Parathyroid adenoma (tissue), 2 donors: ENCODE data around the gene PACS2.

Experiments
- H2AFZ ChIP-seq: fragments of 300-600 bp; sonication (generic); one replicate; pipeline ENCODE4 v1.7.0; 2017; ENCODE audit warnings: antibody characterized with exemption, mild to moderate bottlenecking
- H3K27ac ChIP-seq: fragments of 300-600 bp; sonication (generic); one replicate; pipeline ENCODE4 v1.7.0; 2017
- H3K27me3 ChIP-seq: fragments of 300-600 bp; sonication (generic); one replicate; pipeline ENCODE4 v1.7.0; 2017; ENCODE audit warnings: low read length; ENCODE audit not compliant: control insufficient read depth, insufficient read depth
- H3K36me3 ChIP-seq: fragments of 300-600 bp; sonication (generic); one replicate; pipeline ENCODE4 v1.7.0; 2017; ENCODE audit warnings: low read length; ENCODE audit not compliant: control insufficient read depth, insufficient read depth
- H3K4me1 ChIP-seq: fragments of 300-600 bp; sonication (generic); one replicate; pipeline ENCODE4 v1.7.0; 2017; ENCODE audit warnings: control low read depth
- H3K4me2 ChIP-seq: fragments of 300-600 bp; sonication (generic); one replicate; pipeline ENCODE4 v1.7.0; 2017; ENCODE audit warnings: low read length
- H3K4me3 ChIP-seq: fragments of 300-600 bp; sonication (generic); one replicate; pipeline ENCODE4 v1.7.0; 2017; ENCODE audit warnings: low read depth, low read length
- H3K79me2 ChIP-seq: fragments of 300-600 bp; sonication (generic); one replicate; pipeline ENCODE4 v1.7.0; 2017; ENCODE audit warnings: control low read depth
- H3K9ac ChIP-seq: fragments of 300-600 bp; sonication (generic); one replicate; pipeline ENCODE4 v1.7.0; 2017; ENCODE audit warnings: mild to moderate bottlenecking
- H3K9me3 ChIP-seq: fragments of 300-600 bp; sonication (generic); one replicate; pipeline ENCODE4 v1.7.0; 2017; ENCODE audit warnings: low read length; ENCODE audit not compliant: control insufficient read depth
- CTCF ChIP-seq: fragments of 300-600 bp; sonication (generic); IDR thresholded peaks from one replicate; pipeline ENCODE4 v1.7.0; 2017; ENCODE audit warnings: antibody characterized with exemption, mild to moderate bottlenecking
- donor health status: primary hyperparathyroidism.

Gene PACS2

GRCh38 chr14:105328070-105328677 is 13.6 kb downstream of the PACS2 start:
- Histone ChIP-seq H3K4me3 (no peak overlapping the region), H3K9me3 (no peaks in the 10 kb centered on the region), H3K4me1 (peaks cover 17% of the 10 kb centered on the region), H3K9ac (no peak overlapping the region), H3K27ac (peak overlapping the region; percentile 43), H3K4me2 (no peak overlapping the region), H3K27me3 (no peaks in the 10 kb centered on the region), H3K36me3 (no peaks in the 10 kb centered on the region), H2AFZ (peak overlapping the region; percentile 22), H3K79me2 (peaks cover 66% of the 10 kb centered on the region)
- no peak for TF ChIP-seq CTCF

GRCh38 chr14:105328678-105329390 is 14.3 kb downstream of the PACS2 start:
- no peak overlapping the region for H3K4me3 ChIP-seq
- H3K4me1 ChIP-seq, result peaks cover 23% of the 10 kb centered on the region
- H2AFZ ChIP-seq, result peak overlapping the region; percentile 46
- H3K9ac ChIP-seq, result no peak overlapping the region
- H3K27ac ChIP-seq, result peak overlapping the region; percentile 43
- no peak for TF ChIP-seq CTCF
- H3K36me3 ChIP-seq, result no peaks in the 10 kb centered on the region
- H3K9me3 ChIP-seq, result no peaks in the 10 kb centered on the region
- peaks cover 66% of the 10 kb centered on the region for H3K79me2 ChIP-seq
- H3K27me3 ChIP-seq, result no peaks in the 10 kb centered on the region
- no peak overlapping the region for H3K4me2 ChIP-seq

GRCh38 chr14:105329411-105330150 is 15.0 kb downstream of the PACS2 start:
- Histone ChIP-seq H3K4me3 (no peak overlapping the region), H3K9ac (no peak overlapping the region), H3K4me1 (peaks cover 23% of the 10 kb centered on the region), H3K79me2 (peaks cover 66% of the 10 kb centered on the region), H3K36me3 (no peaks in the 10 kb centered on the region), H3K4me2 (no peak overlapping the region), H3K9me3 (no peaks in the 10 kb centered on the region), H3K27ac (peak overlapping the region; percentile 37), H3K27me3 (no peaks in the 10 kb centered on the region), H2AFZ (no peak overlapping the region)
- TF ChIP-seq CTCF, result no peak

- no peaks in the 10 kb centered on the region for H3K9me3 ChIP-seq
- no peaks in the 10 kb centered on the region for H3K36me3 ChIP-seq
- H2AFZ ChIP-seq, result no peak overlapping the region
- TF ChIP-seq CTCF, result no peak
- H3K79me2 ChIP-seq, result peaks cover 67% of the 10 kb centered on the region
- no peak overlapping the region for H3K4me2 ChIP-seq
- H3K9ac ChIP-seq, result no peak overlapping the region
- peak overlapping the region; percentile 37 for H3K27ac ChIP-seq
- H3K4me3 ChIP-seq, result no peak overlapping the region
- H3K27me3 ChIP-seq, result no peaks in the 10 kb centered on the region
- H3K4me1 ChIP-seq, result peaks cover 23% of the 10 kb centered on the region
Measured at GRCh38 chr14:105330491-105330895, 15.9 kb downstream of the PACS2 start.
